Prostate gland (tissue), 2 donors: ENCODE measurements around the gene CREB5.

Experiments used
- POLR2A ChIP-seq: fragments of 450-650 bp; IDR thresholded peaks from one replicate; pipeline ENCODE4 v1.6.1; 2016; ENCODE audit warnings: antibody characterized with exemption, mild to moderate bottlenecking
- POLR2AphosphoS5 ChIP-seq: sonication (generic); formaldehyde crosslinking; IDR thresholded peaks from one replicate; pipeline ENCODE4 v1.6.1; 2017; ENCODE audit warnings: antibody characterized with exemption
- TF ChIP-seq, protein P1 (sequence below), 4 experiments: fragments of 200-600 bp in 2 of 4; fragments of 450-650 bp in 2 of 4; sonication (generic) in 2 of 4; IDR thresholded peaks; 1 replicate in 3 of 4; 2 replicates in 1 of 4; pipeline ENCODE4 v1.5.1; 2016 to 2019; ENCODE audit warnings: antibody characterized with exemption in 4 of 4, mild to moderate bottlenecking in 2 of 4, moderate library complexity in 2 of 4

- TF ChIP-seq, protein P1, sequence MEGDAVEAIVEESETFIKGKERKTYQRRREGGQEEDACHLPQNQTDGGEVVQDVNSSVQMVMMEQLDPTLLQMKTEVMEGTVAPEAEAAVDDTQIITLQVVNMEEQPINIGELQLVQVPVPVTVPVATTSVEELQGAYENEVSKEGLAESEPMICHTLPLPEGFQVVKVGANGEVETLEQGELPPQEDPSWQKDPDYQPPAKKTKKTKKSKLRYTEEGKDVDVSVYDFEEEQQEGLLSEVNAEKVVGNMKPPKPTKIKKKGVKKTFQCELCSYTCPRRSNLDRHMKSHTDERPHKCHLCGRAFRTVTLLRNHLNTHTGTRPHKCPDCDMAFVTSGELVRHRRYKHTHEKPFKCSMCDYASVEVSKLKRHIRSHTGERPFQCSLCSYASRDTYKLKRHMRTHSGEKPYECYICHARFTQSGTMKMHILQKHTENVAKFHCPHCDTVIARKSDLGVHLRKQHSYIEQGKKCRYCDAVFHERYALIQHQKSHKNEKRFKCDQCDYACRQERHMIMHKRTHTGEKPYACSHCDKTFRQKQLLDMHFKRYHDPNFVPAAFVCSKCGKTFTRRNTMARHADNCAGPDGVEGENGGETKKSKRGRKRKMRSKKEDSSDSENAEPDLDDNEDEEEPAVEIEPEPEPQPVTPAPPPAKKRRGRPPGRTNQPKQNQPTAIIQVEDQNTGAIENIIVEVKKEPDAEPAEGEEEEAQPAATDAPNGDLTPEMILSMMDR (IDR thresholded peaks at IDR 0.05): no peak
- TF ChIP-seq POLR2A (no peak), POLR2AphosphoS5 (no peak)
Measured at GRCh38 chr7:28607855-28608193, 195.5 kb downstream of the CREB5 start.
